H1 (cell line): ENCODE measurements around the gene NPFFR2. TPM values are rescaled to one million over a fixed set of nuclear protein-coding genes. Genes with fewer than 3 reads are reported as not detected.

Experiments
- CTCF ChIA-PET: fragments of 300-600 bp; sonication (Branson Sonifier 250); formaldehyde crosslinking; loops from one replicate; lab custom pipeline; 2021; ENCODE audit not compliant: partially characterized antibody; lab: Charles Lee
- POLR2A ChIA-PET: fragments of 300-600 bp; sonication (Branson Sonifier 250); formaldehyde crosslinking; loops from one replicate; lab custom pipeline; 2021; ENCODE audit warnings: inconsistent platforms; ENCODE audit not compliant: partially characterized antibody; lab: Charles Lee
- DNase-seq, 2 experiments: peaks; one replicate each; pipeline versions ENCODE4 v3.0.0 to v3.0.0-alpha.2; 2010 to 2022; ENCODE audit warnings: low spot score in 2 of 2, low read depth in 1 of 2, mixed read lengths in 1 of 2
- FAIRE-seq: peaks from 2 replicates; lab custom pipeline; 2011; peaks lifted over from hg19 to GRCh38; lab: Jason Lieb, UNC
- H2AFZ ChIP-seq: 2 replicates; pipeline ENCODE4 v1.8.1; 2012; ENCODE audit warnings: low read length, inconsistent platforms
- H2AK5ac ChIP-seq: 2 replicates; pipeline ENCODE4 v1.6.1; 2013; ENCODE audit warnings: low read depth, low read length
- H2BK120ac ChIP-seq: replicated peaks from 2 replicates; pipeline ENCODE3; 2013; ENCODE audit warnings: low read depth, low read length, inconsistent platforms
- H2BK12ac ChIP-seq: 2 replicates; pipeline ENCODE4 v1.6.1; 2013; ENCODE audit warnings: low read depth, low read length
- H2BK15ac ChIP-seq: 2 replicates; pipeline ENCODE4 v1.6.1; 2013; ENCODE audit warnings: low read length
- H2BK20ac ChIP-seq: 2 replicates; pipeline ENCODE4 v1.6.1; 2013; ENCODE audit warnings: low read length
- H2BK5ac ChIP-seq: 2 replicates; pipeline ENCODE4 v1.6.1; 2013; ENCODE audit warnings: low read depth, low read length
- H3K14ac ChIP-seq: 2 replicates; pipeline ENCODE4 v1.6.1; 2013; ENCODE audit warnings: inconsistent platforms; ENCODE audit not compliant: insufficient read length
- H3K18ac ChIP-seq: 2 replicates; pipeline ENCODE4 v1.6.1; 2013; ENCODE audit warnings: low read length; ENCODE audit errors: extremely low read depth
- H3K23ac ChIP-seq: 2 replicates; pipeline ENCODE4 v1.6.1; 2013; ENCODE audit warnings: inconsistent platforms; ENCODE audit not compliant: insufficient read length
- H3K23me2 ChIP-seq: 2 replicates; pipeline ENCODE4 v1.6.1; 2013; ENCODE audit warnings: low read depth, low read length
- H3K27ac ChIP-seq: 2 replicates; pipeline ENCODE4 v1.6.1; 2011; ENCODE audit warnings: low read depth, low read length, inconsistent platforms
- H3K27me3 ChIP-seq, 4 experiments: replicated peaks in 1 of 4; 1 replicate in 1 of 4; 2 replicates in 3 of 4; pipeline versions ENCODE4 v1.6.1 to v1.8.1; 2011 to 2013; ENCODE audit warnings: low read length in 3 of 4, mild to moderate bottlenecking in 3 of 4, inconsistent platforms in 2 of 4, mixed read lengths in 2 of 4, moderate library complexity in 1 of 4; ENCODE audit not compliant: control insufficient read depth in 3 of 4, insufficient read depth in 3 of 4; ENCODE audit errors: extremely low read depth in 1 of 4
- H3K36me3 ChIP-seq, 4 experiments: 2 replicates each; pipeline versions ENCODE4 v1.6.1 to v1.8.1; 2011 to 2013; ENCODE audit warnings: mild to moderate bottlenecking in 4 of 4, low read length in 3 of 4, moderate library complexity in 2 of 4, control low read depth in 1 of 4, inconsistent platforms in 1 of 4; ENCODE audit not compliant: insufficient read depth in 4 of 4, control insufficient read depth in 2 of 4
- H3K4ac ChIP-seq: replicated peaks from 2 replicates; pipeline ENCODE3; 2013; ENCODE audit warnings: low read length, low read depth, mixed read lengths, inconsistent platforms; ENCODE audit not compliant: insufficient read length
- H3K4me1 ChIP-seq, 4 experiments: replicated peaks in 1 of 4; 1 replicate in 1 of 4; 2 replicates in 3 of 4; pipeline versions ENCODE4 v1.6.1 to v1.8.1; 2011 to 2013; ENCODE audit warnings: low read length in 3 of 4, inconsistent platforms in 2 of 4, mixed read lengths in 1 of 4; ENCODE audit not compliant: insufficient read depth in 4 of 4, control insufficient read depth in 3 of 4
- H3K4me2 ChIP-seq, 2 experiments: 2 replicates each; pipeline versions ENCODE4 v1.6.1 to v1.8.1; 2011 to 2013; ENCODE audit warnings: low read depth in 2 of 2, low read length in 2 of 2, control low read depth in 1 of 2, inconsistent platforms in 1 of 2, mild to moderate bottlenecking in 1 of 2; ENCODE audit not compliant: insufficient read depth in 1 of 2
- H3K4me3 ChIP-seq, 4 experiments: fragments of 200-600, 300-600 bp in 1 of 4; sonication (generic), shearing (Covaris generic), sonication (Bioruptor Twin) in 1 of 4; 2 replicates each; pipeline versions ENCODE4 v1.5.1 to v1.8.1; 2011 to 2016; ENCODE audit warnings: low read length in 4 of 4, low read depth in 3 of 4, control low read depth in 2 of 4, inconsistent platforms in 2 of 4, mild to moderate bottlenecking in 2 of 4, mixed read lengths in 1 of 4, moderate library complexity in 1 of 4; ENCODE audit not compliant: insufficient read depth in 2 of 4; ENCODE audit errors: extremely low read depth in 1 of 4
- H3K56ac ChIP-seq: replicated peaks from 2 replicates; pipeline ENCODE3; 2013; ENCODE audit warnings: low read depth, mild to moderate bottlenecking, mixed read lengths, low read length, inconsistent platforms; ENCODE audit not compliant: insufficient read length
- H3K79me1 ChIP-seq: 2 replicates; pipeline ENCODE4 v1.6.1; 2013; ENCODE audit warnings: low read depth, low read length, control low read depth
- H3K79me2 ChIP-seq, 2 experiments: 2 replicates each; pipeline versions ENCODE4 v1.6.1 to v1.8.1; 2012 to 2013; ENCODE audit warnings: low read length in 2 of 2, mild to moderate bottlenecking in 2 of 2, inconsistent platforms in 1 of 2; ENCODE audit not compliant: insufficient read depth in 2 of 2, control insufficient read depth in 1 of 2
- H3K9ac ChIP-seq, 4 experiments: replicated peaks in 1 of 4; 1 replicate in 1 of 4; 2 replicates in 3 of 4; pipeline versions ENCODE4 v1.6.1 to v1.8.1; 2011 to 2013; ENCODE audit warnings: low read depth in 3 of 4, low read length in 3 of 4, control low read depth in 2 of 4, mild to moderate bottlenecking in 2 of 4, moderate library complexity in 2 of 4, inconsistent platforms in 1 of 4; ENCODE audit errors: extremely low read depth in 1 of 4
- H3K9me3 ChIP-seq, 2 experiments: 2 replicates each; pipeline versions ENCODE4 v1.6.1 to v1.8.1; 2012 to 2013; ENCODE audit warnings: mild to moderate bottlenecking in 2 of 2, moderate library complexity in 2 of 2, control low read depth in 1 of 2, inconsistent platforms in 1 of 2, low read depth in 1 of 2, low read length in 1 of 2, mixed read lengths in 1 of 2; ENCODE audit not compliant: insufficient read depth in 2 of 2
- H4K20me1 ChIP-seq, 2 experiments: replicated peaks in 1 of 2; 2 replicates each; pipeline versions ENCODE3 to v1.8.1; 2011 to 2013; ENCODE audit warnings: inconsistent platforms in 2 of 2, low read length in 2 of 2, mild to moderate bottlenecking in 1 of 2; ENCODE audit not compliant: insufficient read depth in 2 of 2, control insufficient read depth in 1 of 2
- H4K5ac ChIP-seq: 2 replicates; pipeline ENCODE4 v1.6.1; 2013; ENCODE audit warnings: low read length, low read depth, mixed read lengths, inconsistent platforms; ENCODE audit not compliant: insufficient read length
- H4K8ac ChIP-seq: 2 replicates; pipeline ENCODE4 v1.8.0; 2013; ENCODE audit warnings: mild to moderate bottlenecking, moderate library complexity, low read length, inconsistent platforms; ENCODE audit not compliant: insufficient read depth; ENCODE audit errors: extremely low read depth
- H4K91ac ChIP-seq: replicated peaks from 2 replicates; pipeline ENCODE3; 2013; ENCODE audit warnings: low read length, mixed read lengths, inconsistent platforms; ENCODE audit not compliant: insufficient read length
- BRCA1 ChIP-seq: IDR thresholded peaks from 2 replicates; pipeline ENCODE4 v1.6.1; 2012; ENCODE audit warnings: low read depth, low read length, improper control_type of control experiment
- CHD2 ChIP-seq: IDR thresholded peaks from 2 replicates; pipeline ENCODE4 v1.6.1; 2012; ENCODE audit warnings: low read length, improper control_type of control experiment
- FOSL1 ChIP-seq: IDR thresholded peaks from 2 replicates; pipeline ENCODE4 v1.6.1; 2011; ENCODE audit warnings: mild to moderate bottlenecking, low read depth, low read length, moderate library complexity; ENCODE audit not compliant: insufficient read depth
- GABPA ChIP-seq: IDR thresholded peaks from 2 replicates; pipeline ENCODE4 v1.6.1; 2011; ENCODE audit warnings: mild to moderate bottlenecking, low read length, moderate library complexity, borderline replicate concordance; ENCODE audit not compliant: insufficient read depth
- PHF8 ChIP-seq: fragments of 200-600 bp; sonication (generic); conservative IDR thresholded peaks from 2 replicates; pipeline ENCODE4 v1.7.1; 2012; ENCODE audit warnings: low read depth, mild to moderate bottlenecking, inconsistent platforms, low read length, moderate library complexity
- SIX5 ChIP-seq: IDR thresholded peaks from 2 replicates; pipeline ENCODE4 v1.6.1; 2011; ENCODE audit warnings: mild to moderate bottlenecking, low read depth, low read length
- SP1 ChIP-seq: IDR thresholded peaks from 2 replicates; pipeline ENCODE4 v1.6.1; 2011; ENCODE audit warnings: low read depth, low read length
- ZNF274 ChIP-seq: IDR thresholded peaks from 2 replicates; pipeline ENCODE4 v1.7.0; 2012; ENCODE audit warnings: low read length, borderline replicate concordance; ENCODE audit errors: extremely low read depth
- WGBS, 2 experiments: shearing (Covaris generic) in 1 of 2; methylation state at CpG; one replicate each; pipeline versions ENCODE4 v1.1.6 to v1.1.7; 2013 to 2015; ENCODE audit warnings: low lambda C conversion rate in 2 of 2, mixed read lengths in 2 of 2, inconsistent platforms in 1 of 2, low coverage in 1 of 2, missing lambda C conversion rate in 1 of 2; ENCODE audit not compliant: insufficient replicate concordance in 2 of 2, insufficient coverage in 1 of 2, insufficient read length in 1 of 2; ENCODE audit errors: extremely low coverage in 1 of 2, missing lambda C conversion rate in 1 of 2; 5-methylcytosine and 5-hydroxymethylcytosine counted together
- polyA plus RNA-seq, 7 experiments: library from polyadenylated mRNA; depleted of rRNA in 3 of 7; stranded (reverse) in 5 of 7; unstranded in 2 of 7; fragments of >200 nt in 5 of 7; fragments of 200-250 nt in 2 of 7; gene quantifications; 1 replicate in 5 of 7; 2 replicates in 1 of 7; 4 replicates in 1 of 7; pipeline versions ENCODE4 v1.2.1 to v1.2.3, GENCODE V29; 2011 to 2013; ENCODE audit warnings: missing spikeins in 2 of 7, mixed read lengths in 2 of 7
- total RNA-seq: library from RNA; stranded (reverse); fragmentation: NEBNext Ultra II Directional; extraction: Animal tissue kit (Norgen Biotek cat#: 25700); gene quantifications from 2 replicates; pipeline ENCODE4 v1.2.1, GENCODE V29; 2021
- TF ChIP-seq, protein P1 (sequence below): IDR thresholded peaks from 2 replicates; pipeline ENCODE4 v1.6.1; 2012; ENCODE audit warnings: low read length, inconsistent platforms

The NPFFR2 gene
- total and polyA plus RNA-seq, 2 of the 8 experiments (the other 6 are each of a cell fraction or from before 2014, with no cell fraction given): 0.26 to 0.53 TPM

- no peak overlapping the region for H3K56ac ChIP-seq
- no peak overlapping the region for H4K8ac ChIP-seq
- H3K79me1 ChIP-seq: no peaks in the 10 kb centered on the region
- POLR2A ChIA-PET: no interaction called here
- no peaks in the 10 kb centered on the region for H3K4me1 ChIP-seq
- TF ChIP-seq GABPA (no peak), ZNF274 (no peak), CHD2 (no peak), BRCA1 (no peak), PHF8 (no peak), SIX5 (no peak), SP1 (no peak), FOSL1 (no peak)
- TF ChIP-seq, protein P1, sequence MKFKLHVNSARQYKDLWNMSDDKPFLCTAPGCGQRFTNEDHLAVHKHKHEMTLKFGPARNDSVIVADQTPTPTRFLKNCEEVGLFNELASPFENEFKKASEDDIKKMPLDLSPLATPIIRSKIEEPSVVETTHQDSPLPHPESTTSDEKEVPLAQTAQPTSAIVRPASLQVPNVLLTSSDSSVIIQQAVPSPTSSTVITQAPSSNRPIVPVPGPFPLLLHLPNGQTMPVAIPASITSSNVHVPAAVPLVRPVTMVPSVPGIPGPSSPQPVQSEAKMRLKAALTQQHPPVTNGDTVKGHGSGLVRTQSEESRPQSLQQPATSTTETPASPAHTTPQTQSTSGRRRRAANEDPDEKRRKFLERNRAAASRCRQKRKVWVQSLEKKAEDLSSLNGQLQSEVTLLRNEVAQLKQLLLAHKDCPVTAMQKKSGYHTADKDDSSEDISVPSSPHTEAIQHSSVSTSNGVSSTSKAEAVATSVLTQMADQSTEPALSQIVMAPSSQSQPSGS: no peak
- TF ChIP-seq, all 59 proteins: peak for 0
- H3K79me2 ChIP-seq: no peaks in the 10 kb centered on the region
- no peak overlapping the region for H2AK5ac ChIP-seq
- H3K18ac ChIP-seq: no peak overlapping the region
- no peak overlapping the region for H3K4me2 ChIP-seq
- FAIRE-seq (no peak), DNase-seq (no peak)
- H4K91ac ChIP-seq: no peak overlapping the region
- no peak overlapping the region for H2BK20ac ChIP-seq
- H3K9ac ChIP-seq: no peak overlapping the region
- H2BK12ac ChIP-seq: no peak overlapping the region
- no peak overlapping the region for H4K5ac ChIP-seq
- no peak overlapping the region for H3K14ac ChIP-seq
- H3K23me2 ChIP-seq: no peaks in the 10 kb centered on the region
- no peaks in the 10 kb centered on the region for H4K20me1 ChIP-seq
- 100% methylated on average over 1 of the region's 1 CpG; no CpG with 5 or more reads in 1 of the 2 experiments for WGBS, 2 experiments
- H3K9me3 ChIP-seq: no peaks in the 10 kb centered on the region
- H3K4me3 ChIP-seq: no peak overlapping the region
- CTCF ChIA-PET: interaction anchor here (1.1 to 1.8 kb wide), 3 partner anchors 12 to 36 kb away, joined by 3 to 4 read pairs (median 4); no protein-coding TSS in a partner anchor
- no peak overlapping the region for H2BK15ac ChIP-seq
- H3K36me3 ChIP-seq: no peaks in the 10 kb centered on the region
- H2BK5ac ChIP-seq: no peak overlapping the region
- no peak overlapping the region for H3K27ac ChIP-seq
- H2AFZ ChIP-seq: no peak overlapping the region
- no peak overlapping the region for H3K23ac ChIP-seq
- H3K4ac ChIP-seq: no peak overlapping the region
- H2BK120ac ChIP-seq: no peak overlapping the region
- no peaks in the 10 kb centered on the region for H3K27me3 ChIP-seq
Measured at GRCh38 chr4:72110886-72111285, 79.1 kb downstream of the NPFFR2 start.
